Osteoblast (primary cell): Measurements from ENCODE around the gene ARHGAP21. TPM values are rescaled to one million over a fixed set of nuclear protein-coding genes. Genes with fewer than 3 reads are reported as not detected.

ENCODE experiments used
- DNase-seq: peaks from one replicate; pipeline ENCODE4 v3.0.0; 2011; ENCODE audit warnings: low spot score, mixed read lengths; ENCODE audit not compliant: insufficient read length; ENCODE audit errors: missing footprints
- H2AFZ ChIP-seq: 2 replicates; pipeline ENCODE4 v1.6.0; 2011; ENCODE audit warnings: mild to moderate bottlenecking, low read length
- H3K27ac ChIP-seq: 2 replicates; pipeline ENCODE4 v1.5.1; 2011; ENCODE audit warnings: mild to moderate bottlenecking, low read depth, low read length, moderate library complexity
- H3K27me3 ChIP-seq: 2 replicates; pipeline ENCODE4 v1.6.0; 2012; ENCODE audit warnings: mild to moderate bottlenecking, control low read depth, inconsistent platforms, low read length, moderate library complexity; ENCODE audit not compliant: insufficient read depth
- H3K36me3 ChIP-seq: 2 replicates; pipeline ENCODE4 v1.5.1; 2011; ENCODE audit warnings: mild to moderate bottlenecking, low read length, control low read depth, moderate library complexity; ENCODE audit not compliant: insufficient read depth
- H3K4me1 ChIP-seq: 2 replicates; pipeline ENCODE4 v1.5.1; 2011; ENCODE audit warnings: mild to moderate bottlenecking, low read length, control low read depth, moderate library complexity; ENCODE audit not compliant: insufficient read depth
- H3K4me2 ChIP-seq: 2 replicates; pipeline ENCODE4 v1.6.0; 2011; ENCODE audit warnings: mild to moderate bottlenecking, low read length; ENCODE audit not compliant: insufficient read depth
- H3K4me3 ChIP-seq: fragments of 200-600 bp; sonication (generic); 3 replicates; pipeline ENCODE4 v1.5.1; 2012; ENCODE audit warnings: mild to moderate bottlenecking, low read length, inconsistent platforms; ENCODE audit not compliant: insufficient read depth
- H3K79me2 ChIP-seq: 2 replicates; pipeline ENCODE4 v1.6.0; 2012; ENCODE audit warnings: mild to moderate bottlenecking, low read length, control low read depth, inconsistent platforms; ENCODE audit not compliant: insufficient read depth
- H3K9me3 ChIP-seq: 2 replicates; pipeline ENCODE4 v1.5.1; 2011; ENCODE audit warnings: low read depth, low read length, control low read depth
- H4K20me1 ChIP-seq: 2 replicates; pipeline ENCODE4 v1.6.0; 2012; ENCODE audit warnings: mild to moderate bottlenecking, low read length, control low read depth; ENCODE audit not compliant: insufficient read depth
- total RNA-seq: library from RNA; depleted of rRNA; stranded (reverse); fragments of >200 nt; gene quantifications from 2 replicates; pipeline ENCODE4 v1.2.3, GENCODE V29; 2012
- TF ChIP-seq, protein P1 (sequence below): IDR thresholded peaks from 2 replicates; pipeline ENCODE4 v1.5.1; 2011; ENCODE audit warnings: mild to moderate bottlenecking, low read depth, low read length, moderate library complexity; ENCODE audit errors: extremely low read depth

ARHGAP21 gene
- total RNA-seq, 1 donor = 140 TPM

DNA sequence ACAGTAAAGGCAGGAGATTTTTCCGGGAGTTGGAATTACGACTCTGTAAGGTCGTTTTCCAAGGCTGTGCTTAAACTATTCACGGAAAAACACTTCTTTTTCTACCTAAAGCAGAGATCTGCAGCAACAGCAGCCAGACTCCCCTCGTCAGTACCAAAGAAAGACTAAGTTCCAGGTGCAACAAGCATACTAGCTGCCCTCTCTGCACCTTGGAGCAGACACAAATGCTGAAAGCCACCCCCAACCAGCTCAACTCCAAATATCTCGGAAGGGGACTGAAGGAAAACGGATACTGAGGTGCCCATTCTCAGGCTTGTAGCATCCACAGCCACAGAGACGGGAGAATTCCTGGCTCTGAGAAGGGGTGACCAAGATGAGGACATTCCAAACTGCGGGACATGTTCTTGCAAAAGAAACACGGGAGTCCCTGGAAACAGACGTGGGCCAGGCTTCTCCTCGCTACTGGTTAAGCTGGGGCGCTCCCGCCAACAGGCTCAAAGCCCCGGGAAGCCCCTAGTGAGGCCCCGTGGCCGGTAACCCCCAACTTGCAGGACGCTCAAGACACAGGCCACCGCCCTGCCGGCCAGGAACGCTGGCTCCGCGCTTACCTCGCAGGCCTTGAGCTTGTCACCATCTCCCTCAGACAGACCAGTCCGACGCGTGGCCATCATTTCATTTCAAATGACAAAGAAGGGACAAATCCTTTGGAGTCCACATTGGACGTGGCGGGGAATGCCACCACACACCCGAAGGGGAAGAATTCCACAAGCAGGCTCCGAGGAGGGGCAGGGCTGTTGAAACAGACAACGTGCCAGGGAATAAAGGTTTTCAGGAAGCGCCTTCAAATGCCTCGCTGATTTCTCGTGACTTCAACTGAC lies 2.2 kb downstream of the ARHGAP21 start:
- Histone ChIP-seq H4K20me1 (peaks cover 26% of the 10 kb centered on the region), H2AFZ (peak overlapping the region; percentile 8), H3K9me3 (no peaks in the 10 kb centered on the region), H3K27ac (peak overlapping the region; percentile 81), H3K4me2 (peak overlapping the region; percentile 94), H3K36me3 (no peaks in the 10 kb centered on the region), H3K27me3 (no peaks in the 10 kb centered on the region), H3K79me2 (peaks cover 70% of the 10 kb centered on the region), H3K4me3 (peak overlapping the region; percentile 79), H3K4me1 (peaks cover 39% of the 10 kb centered on the region)
- no peak for DNase-seq
- TF ChIP-seq, protein P1, sequence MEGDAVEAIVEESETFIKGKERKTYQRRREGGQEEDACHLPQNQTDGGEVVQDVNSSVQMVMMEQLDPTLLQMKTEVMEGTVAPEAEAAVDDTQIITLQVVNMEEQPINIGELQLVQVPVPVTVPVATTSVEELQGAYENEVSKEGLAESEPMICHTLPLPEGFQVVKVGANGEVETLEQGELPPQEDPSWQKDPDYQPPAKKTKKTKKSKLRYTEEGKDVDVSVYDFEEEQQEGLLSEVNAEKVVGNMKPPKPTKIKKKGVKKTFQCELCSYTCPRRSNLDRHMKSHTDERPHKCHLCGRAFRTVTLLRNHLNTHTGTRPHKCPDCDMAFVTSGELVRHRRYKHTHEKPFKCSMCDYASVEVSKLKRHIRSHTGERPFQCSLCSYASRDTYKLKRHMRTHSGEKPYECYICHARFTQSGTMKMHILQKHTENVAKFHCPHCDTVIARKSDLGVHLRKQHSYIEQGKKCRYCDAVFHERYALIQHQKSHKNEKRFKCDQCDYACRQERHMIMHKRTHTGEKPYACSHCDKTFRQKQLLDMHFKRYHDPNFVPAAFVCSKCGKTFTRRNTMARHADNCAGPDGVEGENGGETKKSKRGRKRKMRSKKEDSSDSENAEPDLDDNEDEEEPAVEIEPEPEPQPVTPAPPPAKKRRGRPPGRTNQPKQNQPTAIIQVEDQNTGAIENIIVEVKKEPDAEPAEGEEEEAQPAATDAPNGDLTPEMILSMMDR = no peak

DNA sequence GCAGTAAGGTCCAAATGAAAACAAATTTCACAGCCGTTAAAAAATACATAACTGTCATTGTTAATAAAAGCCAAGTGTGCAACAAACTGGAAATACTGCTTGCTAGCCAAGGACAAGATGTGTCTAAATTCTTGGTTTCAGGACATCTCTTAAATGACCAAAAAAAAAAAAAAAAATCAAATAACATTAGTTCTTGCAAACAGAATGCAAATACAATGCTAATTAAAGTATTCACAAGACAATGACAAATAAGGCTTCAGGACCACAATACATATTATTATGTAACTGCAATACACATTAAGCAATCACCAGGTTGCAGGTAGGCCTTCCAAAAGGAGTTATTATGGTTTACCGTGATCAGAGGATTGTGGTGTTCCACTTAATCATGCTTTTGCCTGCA lies 3.6 kb downstream of the ARHGAP21 start:
- H3K27ac ChIP-seq = peak overlapping the region; percentile 82
- TF ChIP-seq, protein P1 = no peak
- H3K79me2 ChIP-seq = peaks cover 84% of the 10 kb centered on the region
- H2AFZ ChIP-seq = no peak overlapping the region
- no peak for DNase-seq
- peak overlapping the region; percentile 94 for H3K4me2 ChIP-seq
- peaks cover 26% of the 10 kb centered on the region for H4K20me1 ChIP-seq
- no peaks in the 10 kb centered on the region for H3K9me3 ChIP-seq
- H3K36me3 ChIP-seq = no peaks in the 10 kb centered on the region
- peaks cover 36% of the 10 kb centered on the region for H3K4me1 ChIP-seq
- H3K27me3 ChIP-seq = no peaks in the 10 kb centered on the region
- H3K4me3 ChIP-seq = peak overlapping the region; percentile 79

DNA sequence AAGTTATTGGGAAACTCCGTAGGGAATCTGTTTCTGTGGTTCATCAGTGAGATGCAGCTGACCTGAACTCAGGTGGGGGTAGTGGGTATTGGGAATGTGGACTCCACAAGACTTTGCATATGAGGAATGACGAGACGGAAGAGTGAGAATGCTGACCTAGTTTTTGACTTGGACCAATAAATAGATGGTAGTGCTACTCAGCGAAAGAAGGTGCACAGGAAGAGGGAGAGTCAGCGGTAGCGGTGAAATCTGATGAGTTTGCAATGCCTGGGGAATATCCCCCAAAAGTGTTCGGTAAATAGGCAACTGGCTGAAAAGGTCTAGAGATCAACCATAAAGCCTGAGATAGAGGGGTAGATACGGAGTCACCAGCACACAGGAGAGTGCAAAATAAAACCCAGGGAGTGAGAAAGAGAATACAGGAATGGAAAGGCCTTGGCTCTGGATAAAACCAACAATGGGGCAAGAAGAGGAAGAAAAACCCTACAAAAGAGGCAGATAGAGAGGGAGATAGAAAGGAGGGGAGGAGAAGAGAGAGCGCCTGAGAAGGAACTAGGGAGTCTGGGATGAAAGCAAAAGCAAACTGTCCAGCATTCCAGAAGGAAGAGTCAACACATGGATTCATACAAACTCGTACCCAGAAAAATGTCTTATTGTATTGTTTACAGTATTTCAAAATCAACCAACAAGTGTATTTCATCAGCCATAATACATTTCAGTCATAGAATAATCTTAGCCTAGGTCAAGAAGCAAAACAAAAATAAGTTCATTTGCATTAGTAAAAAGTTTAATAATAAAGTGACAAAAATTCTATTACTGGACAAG lies 5.4 kb downstream of the ARHGAP21 start:
- Histone ChIP-seq H3K4me1 (peaks cover 32% of the 10 kb centered on the region), H4K20me1 (peaks cover 31% of the 10 kb centered on the region), H3K4me3 (peak overlapping the region; percentile 79), H3K27me3 (no peaks in the 10 kb centered on the region), H3K9me3 (no peaks in the 10 kb centered on the region), H3K36me3 (no peaks in the 10 kb centered on the region), H2AFZ (no peak overlapping the region), H3K4me2 (peak overlapping the region; percentile 94), H3K27ac (peak overlapping the region; percentile 82), H3K79me2 (peaks cover 98% of the 10 kb centered on the region)
- peak; percentile 68 for DNase-seq
- TF ChIP-seq, protein P1 = no peak

DNA sequence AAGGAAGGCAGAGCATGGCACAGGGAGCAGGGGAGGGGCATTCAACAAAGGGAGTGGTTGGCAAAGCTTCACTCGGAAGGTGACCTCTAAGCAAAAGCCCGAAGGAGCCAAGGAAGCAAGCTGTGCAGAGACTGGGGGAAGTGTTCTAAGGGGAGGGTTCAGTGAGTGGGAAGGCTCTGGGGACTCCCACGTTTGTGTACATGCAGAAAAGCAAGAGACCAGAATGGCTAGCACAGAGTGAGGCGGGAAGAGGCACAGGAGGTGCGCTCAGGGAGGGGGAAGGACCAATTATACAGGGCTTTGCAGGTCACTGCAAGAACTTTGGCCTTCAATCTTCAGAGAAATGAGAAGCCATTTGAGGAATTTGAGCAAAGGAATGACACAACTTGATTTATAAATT lies 7.4 kb downstream of the ARHGAP21 start:
- no peak overlapping the region for H3K27ac ChIP-seq
- H3K36me3 ChIP-seq = no peaks in the 10 kb centered on the region
- DNase-seq = no peak
- peaks cover 26% of the 10 kb centered on the region for H3K4me1 ChIP-seq
- no peaks in the 10 kb centered on the region for H3K27me3 ChIP-seq
- H4K20me1 ChIP-seq = peaks cover 34% of the 10 kb centered on the region
- no peaks in the 10 kb centered on the region for H3K9me3 ChIP-seq
- H3K4me2 ChIP-seq = no peak overlapping the region
- no peak overlapping the region for H3K4me3 ChIP-seq
- TF ChIP-seq, protein P1 = no peak
- H3K79me2 ChIP-seq = peaks cover 100% of the 10 kb centered on the region
- H2AFZ ChIP-seq = no peak overlapping the region
